ENCODE measurements around the gene ZPBP2. TPM values are rescaled to one million over a fixed set of nuclear protein-coding genes. Genes with fewer than 3 reads are reported as not detected.
"Not testable (repeated sequence)": the region's sequence is repeated elsewhere in the genome, so short reads cannot be mapped to it uniquely, and the experiment has no call there.

Gene ZPBP2
- total and polyA plus RNA-seq, 11 donors = not detected

DNA sequence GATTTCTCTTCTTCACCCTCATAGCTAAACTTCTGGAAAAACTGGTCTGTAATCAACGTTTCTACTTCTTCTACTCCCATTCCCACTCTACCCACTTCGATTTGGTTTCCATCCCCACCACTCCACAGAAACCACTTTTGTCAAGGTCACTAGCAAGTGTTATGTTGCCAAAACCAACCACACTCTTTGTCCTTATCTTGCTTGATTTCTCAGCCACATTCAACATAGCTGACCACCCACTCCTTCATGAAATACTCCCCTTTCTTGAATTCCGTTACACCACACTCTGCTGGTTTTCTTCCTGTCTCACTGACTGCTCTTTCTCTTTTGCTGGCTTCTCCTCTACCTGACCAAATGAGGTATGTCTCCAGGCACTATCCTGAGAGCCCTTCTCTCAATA is 15.8 kb upstream of the ZPBP2 start:
- Histone ChIP-seq H3K27ac (no peak overlapping the region), H3K27me3 (peaks cover 0 to 24% (median 0%) of the 10 kb centered on the region in 9 donors), H3K36me3 (no peaks in the 10 kb centered on the region), H3K9me3 (no peaks in the 10 kb centered on the region), H3K4me1 (peaks cover 0 to 4% (median 0%) of the 10 kb centered on the region in 12 donors), H3K4me3 (no peak overlapping the region)
- TF ChIP-seq, protein P1, sequence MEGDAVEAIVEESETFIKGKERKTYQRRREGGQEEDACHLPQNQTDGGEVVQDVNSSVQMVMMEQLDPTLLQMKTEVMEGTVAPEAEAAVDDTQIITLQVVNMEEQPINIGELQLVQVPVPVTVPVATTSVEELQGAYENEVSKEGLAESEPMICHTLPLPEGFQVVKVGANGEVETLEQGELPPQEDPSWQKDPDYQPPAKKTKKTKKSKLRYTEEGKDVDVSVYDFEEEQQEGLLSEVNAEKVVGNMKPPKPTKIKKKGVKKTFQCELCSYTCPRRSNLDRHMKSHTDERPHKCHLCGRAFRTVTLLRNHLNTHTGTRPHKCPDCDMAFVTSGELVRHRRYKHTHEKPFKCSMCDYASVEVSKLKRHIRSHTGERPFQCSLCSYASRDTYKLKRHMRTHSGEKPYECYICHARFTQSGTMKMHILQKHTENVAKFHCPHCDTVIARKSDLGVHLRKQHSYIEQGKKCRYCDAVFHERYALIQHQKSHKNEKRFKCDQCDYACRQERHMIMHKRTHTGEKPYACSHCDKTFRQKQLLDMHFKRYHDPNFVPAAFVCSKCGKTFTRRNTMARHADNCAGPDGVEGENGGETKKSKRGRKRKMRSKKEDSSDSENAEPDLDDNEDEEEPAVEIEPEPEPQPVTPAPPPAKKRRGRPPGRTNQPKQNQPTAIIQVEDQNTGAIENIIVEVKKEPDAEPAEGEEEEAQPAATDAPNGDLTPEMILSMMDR (IDR thresholded peaks at IDR 0.05) = no peak
- no peak for TF ChIP-seq POLR2A (IDR thresholded peaks at IDR 0.05)
- 41 to 46% (median 43%) methylated on average over 3 of the region's 3 CpGs for WGBS, 4 donors
- ATAC-seq (no peak), DNase-seq (no peak)
- intact Hi-C loops (cut with DNase I) = no loop called here

DNA sequence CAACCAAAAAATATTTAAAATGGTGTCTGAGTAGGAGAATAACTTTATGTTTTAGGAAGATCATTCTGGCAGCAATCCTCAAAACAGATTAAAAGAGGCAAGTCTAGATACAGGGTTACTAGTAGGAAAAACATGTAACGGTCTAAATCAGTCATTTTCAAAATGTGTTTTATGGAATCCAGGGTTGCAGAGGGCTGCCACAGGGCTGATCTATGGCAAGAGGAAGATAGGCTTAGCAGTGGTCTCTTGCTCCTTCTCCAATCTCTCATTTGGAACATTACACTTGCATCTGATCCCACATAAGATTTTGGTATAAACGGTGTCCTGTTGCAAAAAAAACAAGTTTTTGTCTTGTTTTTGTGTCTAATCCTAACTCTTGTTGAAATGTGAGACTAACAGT is 13.1 kb upstream of the ZPBP2 start:
- 73 to 87% (median 79%) methylated on average over 2 of the region's 2 CpGs for WGBS, 4 donors
- intact Hi-C loops (cut with DNase I) = no loop called here
- no peak for TF ChIP-seq POLR2A (IDR thresholded peaks at IDR 0.05)
- TF ChIP-seq, protein P1 (IDR thresholded peaks at IDR 0.05) = no peak

DNA sequence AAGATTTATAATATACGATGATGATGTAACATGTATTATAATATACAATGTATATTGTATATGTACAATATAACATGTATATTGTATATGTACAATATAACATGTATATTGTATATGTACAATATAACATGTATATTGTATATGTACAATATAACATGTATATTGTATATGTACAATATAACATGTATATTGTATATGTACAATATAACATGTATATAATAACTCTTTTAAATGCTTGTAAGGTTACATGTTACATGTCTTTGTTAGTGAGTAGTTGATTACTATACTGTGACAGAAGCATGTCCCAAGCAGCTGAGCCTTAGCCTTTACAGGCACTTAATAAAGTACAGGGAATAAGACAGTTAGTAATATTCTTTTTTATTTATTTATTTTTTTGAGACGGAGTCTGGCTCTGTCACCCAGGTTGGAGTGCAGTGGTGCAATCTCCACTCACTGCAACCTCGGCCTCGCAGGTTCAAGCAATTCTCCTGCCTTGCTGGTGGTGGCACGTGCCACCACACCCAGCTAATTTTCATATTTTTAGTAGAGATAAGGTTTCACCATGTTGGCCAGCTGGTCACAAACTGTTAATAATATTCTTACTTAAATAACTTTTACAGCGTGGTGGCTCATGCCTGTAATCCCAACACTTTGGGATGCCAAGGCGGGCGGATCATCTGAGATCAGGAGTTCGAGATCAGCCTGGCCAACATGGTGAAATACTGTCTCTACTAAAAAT is 11.9 kb upstream of the ZPBP2 start:
- ATAC-seq; H3K4me1 ChIP-seq; H3K27ac ChIP-seq; DNase-seq; intact Hi-C loops (cut with DNase I); H3K36me3 ChIP-seq; H3K9me3 ChIP-seq; H3K4me3 ChIP-seq: not testable (repeated sequence)
- peaks cover 4 to 42% (median 6%) of the 10 kb centered on the region in 9 donors for H3K27me3 ChIP-seq
- 88 to 90% (median 90%) methylated on average over 9 of the region's 9 CpGs for WGBS, 4 donors

More for the DNA sequence above, 13.1 kb upstream of the ZPBP2 start:
- H3K27me3 ChIP-seq = peaks cover 0 to 33% (median 4%) of the 10 kb centered on the region in 9 donors
- no peaks in the 10 kb centered on the region for H3K9me3 ChIP-seq
- H3K4me1 ChIP-seq = no peaks in the 10 kb centered on the region
- ATAC-seq (no peak), DNase-seq (no peak)
- H3K36me3 ChIP-seq = no peaks in the 10 kb centered on the region
- no peak overlapping the region for H3K27ac ChIP-seq
- no peak overlapping the region for H3K4me3 ChIP-seq

DNA sequence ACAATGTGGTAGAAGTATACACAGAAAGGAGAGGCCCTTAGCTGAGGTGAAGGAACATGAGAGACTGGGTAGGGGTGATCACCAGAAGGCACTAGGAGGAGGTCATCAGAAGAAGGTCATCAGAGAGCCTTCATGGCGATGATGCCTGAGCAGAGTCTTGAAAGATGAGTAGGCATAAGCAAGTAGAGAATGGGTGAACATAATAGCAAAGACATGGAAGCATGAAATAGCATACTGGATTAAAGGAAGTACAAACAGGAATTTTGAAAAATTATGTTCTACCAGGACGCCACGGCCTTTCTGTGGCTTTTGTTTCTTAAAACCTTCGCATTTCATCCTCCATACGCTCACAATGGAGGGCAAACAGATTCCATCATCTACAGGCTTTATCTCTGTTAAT is 6.8 kb upstream of the ZPBP2 start:
- intact Hi-C loops (cut with DNase I) = loop anchor here in 1 of 10 donors (10.0 kb wide), 1 partner anchor 64 kb away; the partner anchor contains the start of genes LRRC3C and ORMDL3

More for the DNA sequence above, 6.8 kb upstream of the ZPBP2 start:
- H3K9me3 ChIP-seq = no peaks in the 10 kb centered on the region
- ATAC-seq (no peak), DNase-seq (no peak)
- H3K27ac ChIP-seq = no peak overlapping the region
- TF ChIP-seq, protein P1 (IDR thresholded peaks at IDR 0.05) = no peak
- TF ChIP-seq POLR2A (IDR thresholded peaks at IDR 0.05) = no peak
- H3K36me3 ChIP-seq = no peaks in the 10 kb centered on the region
- 90 to 93% (median 91%) methylated on average over 5 of the region's 5 CpGs for WGBS, 4 donors
- peaks cover 0 to 26% (median 5%) of the 10 kb centered on the region in 12 donors for H3K4me1 ChIP-seq
- H3K27me3 ChIP-seq = peaks cover 20 to 85% (median 53%) of the 10 kb centered on the region in 9 donors
- H3K4me3 ChIP-seq = peak overlapping the region in 1 of 12 donors; percentile 58

All from heart left ventricle (tissue), 16 donors.